ENCODE results near the gene FICD. TPM values are rescaled to one million over a fixed set of nuclear protein-coding genes. Genes with fewer than 3 reads are reported as not detected.

Gene FICD
- total RNA-seq, 1 donor from 2014 or later: 30.8 TPM

DNA sequence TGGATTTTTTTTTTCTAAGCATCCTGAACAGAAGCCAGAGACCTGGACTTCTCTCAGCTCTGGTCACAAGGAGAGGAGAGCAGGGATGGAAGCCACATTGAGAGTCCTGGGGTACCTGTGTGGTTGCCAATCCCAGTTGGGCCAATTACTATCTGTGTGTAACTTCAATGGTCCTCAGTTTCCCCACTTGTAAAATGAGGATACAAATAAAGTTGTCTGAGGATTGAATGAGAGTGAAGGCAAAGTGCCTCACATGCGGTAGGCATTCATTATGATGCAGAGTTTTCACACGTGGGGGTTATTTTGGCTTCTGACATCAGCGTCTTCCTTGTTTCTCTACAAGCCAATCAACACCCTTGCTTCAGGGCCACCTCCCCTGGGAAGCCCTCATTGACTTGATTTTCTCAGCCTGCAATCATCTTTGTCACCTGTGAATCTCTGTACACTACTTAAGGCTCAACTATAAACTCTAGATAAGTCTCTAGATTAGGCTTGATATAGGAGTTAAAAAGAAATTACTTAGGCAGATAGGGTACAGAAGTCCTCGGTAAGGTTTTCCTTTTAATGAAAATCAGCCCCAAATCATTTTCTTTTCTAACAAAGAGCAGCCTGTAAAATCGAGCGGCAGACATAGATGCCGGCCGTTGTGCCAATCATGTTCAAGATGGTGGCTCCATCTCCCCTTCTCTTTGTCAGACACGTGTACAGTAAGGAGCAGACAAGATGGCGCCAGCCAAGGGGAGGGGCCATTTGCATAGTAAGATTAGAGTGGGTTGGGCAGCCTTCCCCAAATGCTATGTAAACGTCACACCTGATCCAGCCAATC is 37.8 kb upstream of the FICD start:
- Histone ChIP-seq H3K27ac (no peak overlapping the region), H3K36me3 (no peaks in the 10 kb centered on the region), H3K4me3 (no peak overlapping the region), H3K4me1 (no peaks in the 10 kb centered on the region), H3K9me3 (no peaks in the 10 kb centered on the region), H3K27me3 (no peaks in the 10 kb centered on the region)
- DNase-seq (ENCODE audit: low spot score in 2 of 2): no peak
- intact Hi-C loops (cut with DNase I): no loop called here
- TF ChIP-seq CTCF (IDR thresholded peaks at IDR 0.05): no peak

DNA sequence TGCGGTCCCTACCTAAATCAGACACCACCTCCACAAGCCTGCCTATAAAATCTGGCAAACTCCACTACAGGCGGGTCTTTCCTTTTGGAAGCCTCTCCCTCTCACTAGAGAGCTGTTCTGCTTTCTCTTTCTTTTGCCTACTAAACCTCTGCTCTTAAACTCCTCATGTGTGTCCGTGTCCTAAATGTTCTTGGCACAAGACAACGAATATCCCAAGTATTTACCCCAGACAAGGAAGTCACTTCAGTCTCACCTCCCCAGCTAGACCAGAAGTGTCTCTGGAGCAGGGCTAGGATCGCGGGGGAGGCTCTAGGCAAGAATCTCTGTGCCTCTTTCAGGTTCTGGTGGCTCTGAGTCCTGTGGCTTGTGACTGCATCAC is 37.2 kb upstream of the FICD start:
- no peak for TF ChIP-seq CTCF (IDR thresholded peaks at IDR 0.05)
- DNase-seq (ENCODE audit: low spot score in 2 of 2): no peak
- Histone ChIP-seq H3K36me3 (no peaks in the 10 kb centered on the region), H3K27ac (no peak overlapping the region), H3K4me3 (no peak overlapping the region), H3K9me3 (no peaks in the 10 kb centered on the region), H3K27me3 (no peaks in the 10 kb centered on the region), H3K4me1 (no peaks in the 10 kb centered on the region)
- intact Hi-C loops (cut with DNase I): no loop called here

- intact Hi-C loops (cut with DNase I): no loop called here
Observed at GRCh38 chr12:108478611-108479206, 36.4 kb upstream of the FICD start.

DNA sequence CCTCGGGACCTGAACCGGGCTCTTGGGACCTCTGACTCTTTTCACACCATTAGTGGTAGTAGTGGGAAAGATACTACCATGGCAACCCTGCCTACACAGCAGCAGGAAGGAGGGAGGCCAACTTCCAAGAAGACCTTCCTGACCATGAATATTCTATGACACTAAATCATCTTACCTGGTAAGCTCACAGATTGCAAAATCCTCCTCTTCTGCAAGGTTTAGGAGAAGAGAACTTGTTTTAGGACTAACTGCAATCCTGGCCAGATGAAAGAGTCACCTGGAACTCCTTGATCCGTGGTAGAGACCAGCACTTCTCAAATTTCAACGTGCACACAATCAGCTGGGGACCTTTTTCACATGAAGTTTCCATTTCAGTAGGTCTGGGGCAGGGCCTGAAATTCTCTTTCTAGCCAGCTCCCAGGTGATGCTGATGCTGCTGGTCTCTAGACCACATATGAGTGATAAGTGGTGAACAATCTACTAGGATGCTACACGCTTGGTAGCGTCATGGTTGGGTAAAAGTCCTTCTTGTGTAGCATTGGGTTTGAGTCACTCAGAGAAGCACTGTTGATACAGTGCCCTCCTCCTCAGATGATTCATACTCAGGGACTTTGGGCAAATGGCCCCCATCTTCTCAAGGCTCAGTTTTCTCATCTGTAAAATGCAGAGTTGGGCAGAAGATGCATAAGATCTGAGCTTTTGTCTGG is 35.6 kb upstream of the FICD start:
- Histone ChIP-seq H3K36me3 (no peaks in the 10 kb centered on the region), H3K4me1 (no peaks in the 10 kb centered on the region), H3K27ac (no peak overlapping the region), H3K4me3 (no peak overlapping the region), H3K27me3 (no peaks in the 10 kb centered on the region), H3K9me3 (no peaks in the 10 kb centered on the region)
- TF ChIP-seq CTCF (IDR thresholded peaks at IDR 0.05): no peak
- no peak for DNase-seq (ENCODE audit: low spot score in 2 of 2)
- intact Hi-C loops (cut with DNase I): no loop called here

More at GRCh38 chr12:108478611-108479206, 36.4 kb upstream of the FICD start:
- Histone ChIP-seq H3K36me3 (no peaks in the 10 kb centered on the region), H3K27me3 (no peaks in the 10 kb centered on the region), H3K9me3 (no peaks in the 10 kb centered on the region), H3K27ac (no peak overlapping the region), H3K4me1 (no peaks in the 10 kb centered on the region), H3K4me3 (no peak overlapping the region)
- no peak for DNase-seq (ENCODE audit: low spot score in 2 of 2)
- no peak for TF ChIP-seq CTCF (IDR thresholded peaks at IDR 0.05)

DNA sequence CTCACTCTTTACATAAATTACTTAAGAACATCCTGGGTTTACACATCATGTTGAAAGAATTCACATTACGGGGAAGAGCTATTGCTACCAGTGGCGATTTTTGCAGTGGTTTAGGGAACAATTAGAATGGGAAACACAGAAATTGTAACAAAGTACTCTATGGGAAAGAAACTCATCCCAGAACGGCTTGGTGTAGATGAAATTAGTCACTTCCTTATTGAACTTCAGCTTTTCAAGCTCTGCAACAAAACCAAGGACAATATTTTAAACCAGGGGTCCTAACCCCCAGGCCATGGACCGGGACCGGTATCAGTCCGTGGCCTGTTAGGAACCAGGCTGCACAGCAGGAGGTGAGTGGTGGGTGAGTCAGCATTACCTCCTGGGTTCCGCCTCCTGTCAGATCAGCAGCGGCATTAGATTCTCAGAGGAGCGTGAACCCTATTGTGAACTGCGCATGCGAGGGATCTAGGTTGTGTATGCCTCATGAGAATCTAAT is 32.3 kb upstream of the FICD start:
- intact Hi-C loops (cut with DNase I): no loop called here
- Histone ChIP-seq H3K27ac (no peak overlapping the region), H3K36me3 (no peaks in the 10 kb centered on the region), H3K9me3 (peaks cover 5 to 8% of the 10 kb centered on the region in 2 donors), H3K4me1 (no peaks in the 10 kb centered on the region), H3K27me3 (no peaks in the 10 kb centered on the region), H3K4me3 (no peak overlapping the region)
- TF ChIP-seq CTCF (IDR thresholded peaks at IDR 0.05): no peak
- DNase-seq (ENCODE audit: low spot score in 2 of 2): no peak

Measured in ascending aorta (tissue), 2 donors.